ENCODE data around the gene COX19. TPM values are rescaled to one million over a fixed set of nuclear protein-coding genes. Genes with fewer than 3 reads are reported as not detected.
A peak's percentile ranks its signal among the peaks of the same experiment; 100 is the strongest.
"Not testable (repeated sequence)": the region's sequence is repeated elsewhere in the genome, so short reads cannot be mapped to it uniquely, and the experiment has no call there.

Gene COX19
- total RNA-seq, 1 donor from 2014 or later: 12.1 TPM

DNA sequence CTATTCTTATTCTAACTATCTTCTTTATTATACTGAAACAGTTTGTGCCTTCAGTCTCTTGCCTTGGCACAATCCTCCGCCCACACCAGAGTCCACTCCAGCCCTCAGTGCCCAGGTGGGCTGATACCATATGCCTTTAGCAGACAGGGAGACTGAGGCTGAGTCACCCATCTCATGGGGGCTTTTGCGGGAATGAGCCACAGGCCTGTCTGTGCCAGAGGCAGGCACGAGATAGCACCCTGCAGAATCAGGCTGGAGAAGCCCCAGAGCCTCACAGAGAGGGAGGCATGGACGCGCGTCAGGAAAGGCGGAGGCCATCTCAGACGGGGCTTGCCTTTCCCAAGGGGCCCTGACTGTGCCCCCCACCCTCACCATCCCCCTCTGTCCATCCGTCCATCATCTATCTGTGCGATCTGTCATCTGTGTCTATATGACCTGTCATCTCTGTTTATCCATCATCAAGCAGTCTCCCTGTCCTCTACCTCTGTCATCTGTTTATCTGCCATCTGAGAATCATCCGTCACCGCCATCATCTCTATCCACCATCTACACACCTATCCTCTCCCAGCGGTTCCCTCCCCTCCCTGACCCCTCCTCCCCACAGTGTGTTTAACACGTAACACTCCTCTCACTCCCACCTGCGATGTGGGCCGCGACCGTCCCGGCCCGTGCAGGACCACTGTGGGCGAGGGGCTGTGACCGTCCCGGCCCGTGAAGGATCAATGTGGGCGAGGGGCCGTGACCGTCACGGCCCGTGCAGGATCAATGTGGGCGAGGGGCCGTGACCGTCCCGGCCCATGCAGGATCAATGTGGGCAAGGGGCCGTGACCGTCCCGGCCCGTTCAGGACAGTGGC lies 13.6 kb downstream of the COX19 start:
- DNase-seq (ENCODE audit: low spot score): no peak

DNA sequence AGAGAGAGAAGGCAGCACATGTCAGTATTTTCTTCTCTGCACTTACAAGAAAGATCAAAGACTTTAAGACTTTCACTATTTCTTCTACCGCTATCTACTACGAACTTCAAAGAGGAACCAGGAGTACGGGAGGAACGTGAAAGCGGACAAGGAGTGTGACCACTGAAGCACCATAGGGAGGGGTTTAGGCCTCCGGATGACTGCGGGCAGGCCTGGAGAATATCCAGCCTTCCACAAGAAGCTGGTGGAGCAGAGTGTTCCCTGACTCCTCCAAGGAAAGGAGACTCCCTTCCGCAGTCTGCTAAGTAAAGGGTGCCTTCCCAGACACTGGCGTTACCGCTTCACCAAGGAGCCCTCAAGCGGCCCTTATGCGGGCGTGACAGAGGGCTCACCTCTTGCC lies 14.4 kb downstream of the COX19 start:
- DNase-seq (ENCODE audit: low spot score): not testable (repeated sequence)

DNA sequence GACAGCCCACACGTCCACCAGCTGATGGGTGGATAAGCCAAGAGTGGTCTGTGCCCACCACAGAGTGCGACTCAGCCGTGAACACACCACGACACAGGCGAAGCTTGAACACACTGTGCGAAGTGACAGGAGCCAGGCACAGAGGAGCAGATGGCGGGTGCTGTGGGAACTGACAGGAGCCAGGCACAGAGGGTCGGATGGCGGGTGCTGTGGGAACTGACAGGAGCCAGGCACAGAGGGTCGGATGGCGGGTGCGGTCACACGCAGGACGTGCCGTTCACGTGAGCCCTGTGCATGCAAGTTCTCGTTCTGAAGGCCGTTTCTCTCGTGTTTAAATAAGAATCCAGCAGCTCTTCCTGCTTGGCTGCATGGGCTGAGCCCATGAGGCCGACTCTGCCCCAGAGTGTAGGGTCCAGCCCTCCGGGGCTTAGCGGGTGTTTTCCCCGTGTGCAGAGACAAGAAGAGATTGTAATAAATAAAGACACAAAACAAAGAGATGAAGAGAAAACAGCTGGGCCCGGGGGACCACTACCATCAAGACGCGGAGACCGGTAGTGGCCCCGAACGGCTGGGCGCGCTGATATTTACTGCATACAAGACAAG lies 15.0 kb downstream of the COX19 start:
- DNase-seq (ENCODE audit: low spot score): no peak

DNA sequence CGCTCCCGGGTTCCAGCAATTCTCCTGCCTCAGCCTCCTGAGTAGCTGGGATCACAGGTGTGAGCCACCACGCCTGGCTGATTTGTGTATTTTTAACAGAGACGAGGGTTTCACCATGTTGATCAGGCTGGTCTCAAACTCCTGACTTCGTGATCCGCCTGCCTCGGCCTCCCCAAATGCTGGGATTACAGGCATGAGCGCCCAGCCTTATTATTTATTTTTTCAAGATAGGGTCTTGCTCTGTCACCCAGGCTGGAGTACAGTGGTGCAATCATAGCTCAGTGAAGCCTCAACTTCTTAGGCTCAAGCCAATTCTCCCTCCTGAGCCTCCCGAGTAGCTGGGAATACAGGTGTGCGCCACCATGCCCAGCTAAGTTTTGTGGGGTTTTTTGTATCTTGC lies 15.6 kb downstream of the COX19 start:
- DNase-seq (ENCODE audit: low spot score): not testable (repeated sequence)

DNA sequence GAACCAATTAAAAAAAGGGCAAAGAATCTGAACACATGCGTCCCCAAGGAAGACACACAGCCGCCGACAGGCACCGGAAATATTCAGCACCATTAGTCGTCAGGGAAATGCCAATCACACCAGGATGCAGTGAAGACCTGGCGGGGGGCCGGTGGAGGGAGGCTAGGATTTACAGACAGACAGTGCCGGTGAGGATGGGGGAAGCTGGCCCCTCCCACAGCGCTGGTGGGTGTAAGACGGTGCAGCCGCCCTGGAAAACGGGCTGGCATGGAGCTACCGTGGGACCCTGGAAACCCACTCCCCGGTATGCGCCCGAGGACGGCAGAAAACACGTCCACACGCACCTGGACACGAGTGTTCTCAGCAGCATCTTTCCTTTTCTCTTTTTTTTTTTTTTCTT lies 16.1 kb downstream of the COX19 start:
- DNase-seq (ENCODE audit: low spot score): no peak

DNA sequence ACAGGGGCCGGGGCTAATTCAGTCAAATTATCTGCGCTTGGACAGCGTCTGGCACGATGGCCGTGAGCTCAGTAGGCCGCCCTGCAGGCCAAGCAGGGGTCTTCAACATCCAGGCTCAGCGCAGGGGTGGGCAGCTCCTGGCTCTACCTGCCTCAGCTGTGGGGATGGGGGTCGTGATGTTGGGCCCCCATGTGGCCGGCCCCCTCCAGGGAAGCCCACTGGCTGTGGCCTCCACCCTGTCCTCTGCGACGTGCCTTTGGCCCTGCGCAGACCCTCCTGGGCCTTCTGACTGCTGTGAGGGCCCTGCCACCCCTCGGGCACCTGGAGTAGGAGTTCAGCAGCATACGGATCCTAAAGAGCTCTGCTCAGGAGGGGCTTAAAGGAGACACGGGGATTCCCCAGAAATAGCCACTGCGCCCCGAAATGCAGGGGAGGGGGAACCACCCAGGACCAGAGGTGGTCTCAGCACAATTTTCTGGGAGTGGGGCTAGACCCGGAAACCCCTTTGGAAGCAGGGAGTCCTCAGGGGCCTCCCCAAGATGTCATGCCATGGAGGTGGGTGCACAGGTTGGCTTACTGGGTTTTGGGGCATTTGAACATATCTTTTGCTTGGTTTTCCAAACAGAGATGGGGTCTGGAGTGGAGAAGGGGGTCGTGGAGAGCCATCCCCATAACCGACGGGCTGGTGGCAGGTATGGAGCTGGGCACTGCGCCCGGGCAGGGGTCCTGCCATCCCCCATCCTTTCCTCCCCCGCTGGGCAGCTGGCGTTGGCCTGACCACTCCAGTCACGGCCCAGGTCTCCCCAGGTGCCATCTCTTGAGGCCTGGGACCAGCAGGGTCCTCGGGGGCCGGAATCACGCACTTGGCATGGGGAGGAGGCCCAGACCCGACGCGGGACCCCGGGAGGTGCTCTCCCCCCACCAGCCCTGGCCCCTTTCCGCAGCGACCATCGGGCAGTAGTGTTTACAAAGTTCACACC lies 16.8 kb downstream of the COX19 start:
- no peak for DNase-seq (ENCODE audit: low spot score)

DNA sequence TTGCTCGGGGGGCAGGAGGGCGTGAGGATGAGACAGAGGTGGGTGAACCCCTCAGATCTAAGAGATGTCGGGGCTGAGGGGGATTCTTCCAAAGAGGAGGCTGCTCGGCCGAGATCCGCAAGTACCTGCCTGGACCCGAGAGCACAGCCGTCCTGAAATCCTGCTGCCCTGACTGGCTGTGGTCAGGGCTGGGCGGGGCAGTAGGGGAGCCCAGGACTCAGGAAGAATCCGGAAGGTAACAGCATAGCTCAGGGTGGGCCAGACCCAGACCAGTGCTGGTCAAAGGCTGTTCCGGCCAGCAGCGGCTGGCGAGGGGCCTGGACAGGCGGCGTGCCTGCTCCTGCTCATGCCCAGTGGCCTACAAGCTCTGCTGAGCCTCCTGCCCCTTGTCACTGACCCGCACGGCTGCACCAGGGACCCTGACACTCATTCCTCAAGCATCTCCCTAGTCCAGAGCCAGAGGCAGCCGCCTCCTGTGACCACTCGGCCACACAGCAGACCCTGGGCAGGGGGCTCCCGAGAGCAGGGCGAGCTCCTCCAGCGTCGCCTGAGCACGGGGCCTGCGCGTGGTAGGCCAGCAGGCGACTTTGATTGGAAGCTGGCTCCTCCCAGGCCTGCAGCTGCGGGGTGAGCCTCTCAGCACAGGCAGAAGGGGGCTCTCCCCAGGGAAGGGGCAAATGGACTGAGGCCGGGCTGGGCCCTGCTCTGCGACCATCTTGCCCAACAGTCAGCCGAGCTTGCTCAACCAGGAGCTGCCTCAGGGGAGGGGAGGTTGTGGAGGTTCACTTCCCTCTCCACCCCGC lies 17.7 kb downstream of the COX19 start:
- no peak for DNase-seq (ENCODE audit: low spot score)

DNA sequence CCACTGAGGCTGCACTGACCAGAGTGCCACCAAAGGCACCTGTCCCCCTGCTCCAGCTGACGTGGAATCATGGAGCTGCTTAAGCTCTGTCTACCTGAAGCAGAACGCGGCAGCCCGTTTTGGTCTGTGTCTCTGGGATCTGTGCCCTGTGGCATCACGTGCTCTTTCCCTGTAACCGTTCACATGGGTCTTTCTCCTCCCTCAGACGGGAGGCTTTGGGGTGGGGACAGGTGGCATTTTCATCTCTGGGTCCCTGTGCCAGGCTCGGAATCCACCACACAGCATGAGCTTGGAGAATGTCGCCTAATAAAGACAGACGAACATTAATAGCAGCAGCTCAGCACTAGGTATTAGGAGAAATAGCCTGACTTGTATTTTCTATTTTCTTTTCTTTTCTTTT lies 19.3 kb downstream of the COX19 start:
- DNase-seq (ENCODE audit: low spot score): no peak

DNA sequence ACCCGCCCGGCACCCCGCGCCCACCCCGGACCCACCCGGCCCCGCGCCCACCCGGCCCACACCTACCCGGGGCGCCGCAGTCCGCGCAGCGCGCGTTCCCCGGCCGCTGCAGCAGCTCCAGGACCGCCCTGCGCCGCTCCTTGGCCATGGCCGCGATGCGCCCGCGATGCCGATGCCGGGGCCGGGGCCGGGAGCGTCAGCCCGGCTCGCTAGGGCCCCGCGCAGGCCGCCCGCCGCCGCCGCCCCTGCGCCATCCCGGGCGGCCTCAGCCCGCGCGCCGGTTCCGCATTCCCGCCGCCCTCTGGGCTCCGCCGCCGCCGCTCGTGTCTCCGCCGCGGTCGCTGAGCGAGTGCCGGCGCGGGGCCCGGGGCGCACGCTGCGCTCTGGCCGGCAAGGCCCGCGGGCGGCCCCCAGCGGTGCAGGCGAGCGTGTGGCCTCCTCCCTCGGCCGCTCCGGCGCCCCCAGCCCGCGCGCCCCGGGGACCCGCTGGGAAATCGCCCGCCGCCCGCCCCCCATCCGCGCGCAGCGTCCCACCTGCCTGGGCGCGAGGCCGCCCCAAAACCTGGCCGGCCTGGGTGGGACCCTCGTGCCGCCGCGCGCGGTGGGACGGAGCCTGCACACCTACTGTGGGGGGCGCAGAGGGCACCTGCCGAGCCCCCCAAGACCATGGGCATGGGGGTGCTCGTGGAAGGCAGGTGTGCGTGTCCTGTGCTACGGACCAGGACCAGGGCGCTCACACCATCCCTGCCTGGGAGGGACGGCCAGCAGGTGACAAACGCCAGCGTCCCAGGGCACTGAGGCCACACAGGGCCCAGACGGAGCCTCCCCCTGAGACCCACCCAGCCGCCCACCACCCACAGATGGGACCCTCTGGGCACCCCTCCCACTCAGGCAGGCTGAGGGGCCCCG lies 20.8 kb downstream of the COX19 start, which contains the start of gene ADAP1:
Gene ADAP1, minus strand, starts transcription at position 351 of the 909 bp plus-strand sequence. Its CDS starts 203 bp downstream, at position 148.
- DNase-seq (ENCODE audit: low spot score): peak; percentile 41

DNA sequence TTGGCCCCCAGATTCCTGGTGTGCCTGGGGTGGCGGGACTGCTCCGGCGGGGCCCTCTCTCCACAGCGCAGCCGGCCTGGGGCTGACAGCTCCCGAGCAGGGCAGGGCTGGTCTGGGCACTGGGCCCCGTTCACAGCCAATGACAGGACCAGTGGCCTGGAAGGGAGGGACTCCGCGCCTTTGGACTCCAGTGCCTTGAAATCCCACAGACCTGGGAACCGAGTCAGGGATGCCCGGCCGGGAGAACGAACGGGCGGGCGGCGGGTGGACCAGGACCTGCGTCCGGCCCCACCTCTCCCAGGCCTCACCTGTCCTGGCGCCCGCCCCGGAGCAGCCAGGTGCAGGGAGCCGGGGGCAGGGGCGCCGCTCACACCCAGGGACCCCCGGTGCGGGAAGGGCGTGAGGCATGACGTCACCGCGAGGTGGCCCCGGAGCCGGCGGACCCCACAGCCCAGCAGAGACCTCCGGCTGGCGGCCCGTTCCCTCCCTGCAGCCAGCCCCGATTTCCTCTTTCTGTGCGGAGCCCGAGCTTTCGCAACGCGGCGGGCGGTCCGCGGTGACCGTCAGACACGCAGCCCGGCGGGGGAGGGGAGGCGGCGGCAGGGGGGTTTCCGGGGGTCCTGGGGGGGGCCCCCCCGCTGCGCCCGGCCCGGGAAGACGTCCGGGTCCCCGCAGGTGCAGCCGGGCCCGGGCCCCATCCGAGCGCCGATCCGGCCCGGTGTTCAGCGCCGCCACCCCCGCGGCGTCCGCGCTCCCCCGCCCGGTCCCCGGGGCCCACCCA lies 21.6 kb downstream of the COX19 start:
- peak; percentile 66 for DNase-seq (ENCODE audit: low spot score)

DNA sequence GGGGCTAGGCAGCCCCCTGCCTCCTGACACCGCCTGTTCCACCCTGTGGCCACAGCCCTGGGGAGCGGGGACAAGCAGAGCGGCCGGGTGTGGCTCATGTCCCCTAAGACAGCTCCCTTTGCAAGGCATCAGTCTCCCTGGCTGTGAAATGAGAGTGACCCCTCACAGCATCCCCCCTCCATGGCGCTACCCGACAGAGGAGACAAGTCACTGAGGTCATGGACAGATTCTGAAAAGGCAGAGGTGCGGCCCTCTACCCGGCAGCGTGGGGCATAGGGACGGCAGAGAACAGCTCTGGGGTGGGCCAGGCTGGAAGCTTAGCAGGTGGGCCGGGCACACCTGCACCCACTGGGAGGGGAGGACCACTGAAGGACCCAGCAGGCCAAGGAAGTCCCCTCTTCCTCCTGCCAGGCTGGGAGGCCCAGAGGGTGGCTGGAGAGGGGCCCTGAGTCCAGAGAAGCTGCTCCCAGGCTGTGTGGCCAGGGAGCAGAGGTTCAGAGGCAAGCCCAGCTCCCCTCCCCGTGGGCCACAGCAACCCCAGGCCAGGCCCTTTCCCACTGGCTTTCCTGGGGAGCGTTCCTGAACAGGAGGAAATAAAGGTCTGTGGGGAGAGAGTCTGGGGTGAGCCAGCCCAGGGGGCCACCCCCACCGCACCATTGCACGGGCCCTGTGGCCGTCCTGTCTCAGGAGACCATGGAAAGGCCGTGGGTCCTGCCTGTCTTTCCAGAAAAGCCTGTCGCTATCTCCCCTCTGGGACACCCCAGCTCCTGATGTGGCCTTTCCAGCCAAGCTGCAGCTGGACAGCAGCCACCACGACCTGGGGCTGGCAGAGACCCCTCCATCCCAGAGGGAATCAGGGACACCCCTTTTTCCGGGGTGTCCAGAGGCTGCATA lies 22.6 kb downstream of the COX19 start:
- no peak for DNase-seq (ENCODE audit: low spot score)

DNA sequence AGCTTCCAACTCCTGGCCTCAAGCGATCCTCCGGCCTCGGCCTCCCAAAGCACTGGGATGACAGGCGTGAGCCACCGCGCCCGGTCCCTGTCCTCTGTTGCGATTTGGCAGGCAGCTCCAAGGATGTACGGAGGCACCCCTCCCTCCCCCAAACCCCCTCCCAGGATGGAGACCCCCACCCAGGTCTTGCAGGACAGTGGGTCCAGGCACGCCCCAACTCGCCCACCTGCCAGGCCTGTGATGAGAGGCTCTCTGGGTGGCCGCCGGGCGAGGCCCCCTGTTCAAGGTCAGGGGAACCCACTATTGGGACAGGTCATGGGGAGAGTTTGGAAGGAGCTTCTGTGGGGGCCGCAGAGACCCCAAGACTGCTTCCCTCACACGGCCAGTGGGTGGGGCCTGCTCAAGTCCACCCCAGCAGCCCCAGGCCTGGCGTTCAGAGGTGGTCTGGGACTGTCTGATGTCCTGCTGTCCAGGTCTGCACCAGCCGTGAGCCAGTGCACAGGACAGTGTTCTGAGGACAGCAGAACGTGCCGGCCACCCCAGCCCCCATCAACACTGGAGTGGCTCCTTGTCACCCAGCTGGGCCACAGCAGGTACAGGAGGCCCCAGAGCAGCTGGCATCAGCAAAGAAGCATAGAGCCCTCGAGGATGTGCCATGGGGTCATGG lies 23.3 kb downstream of the COX19 start:
- no peak for DNase-seq (ENCODE audit: low spot score)

DNA sequence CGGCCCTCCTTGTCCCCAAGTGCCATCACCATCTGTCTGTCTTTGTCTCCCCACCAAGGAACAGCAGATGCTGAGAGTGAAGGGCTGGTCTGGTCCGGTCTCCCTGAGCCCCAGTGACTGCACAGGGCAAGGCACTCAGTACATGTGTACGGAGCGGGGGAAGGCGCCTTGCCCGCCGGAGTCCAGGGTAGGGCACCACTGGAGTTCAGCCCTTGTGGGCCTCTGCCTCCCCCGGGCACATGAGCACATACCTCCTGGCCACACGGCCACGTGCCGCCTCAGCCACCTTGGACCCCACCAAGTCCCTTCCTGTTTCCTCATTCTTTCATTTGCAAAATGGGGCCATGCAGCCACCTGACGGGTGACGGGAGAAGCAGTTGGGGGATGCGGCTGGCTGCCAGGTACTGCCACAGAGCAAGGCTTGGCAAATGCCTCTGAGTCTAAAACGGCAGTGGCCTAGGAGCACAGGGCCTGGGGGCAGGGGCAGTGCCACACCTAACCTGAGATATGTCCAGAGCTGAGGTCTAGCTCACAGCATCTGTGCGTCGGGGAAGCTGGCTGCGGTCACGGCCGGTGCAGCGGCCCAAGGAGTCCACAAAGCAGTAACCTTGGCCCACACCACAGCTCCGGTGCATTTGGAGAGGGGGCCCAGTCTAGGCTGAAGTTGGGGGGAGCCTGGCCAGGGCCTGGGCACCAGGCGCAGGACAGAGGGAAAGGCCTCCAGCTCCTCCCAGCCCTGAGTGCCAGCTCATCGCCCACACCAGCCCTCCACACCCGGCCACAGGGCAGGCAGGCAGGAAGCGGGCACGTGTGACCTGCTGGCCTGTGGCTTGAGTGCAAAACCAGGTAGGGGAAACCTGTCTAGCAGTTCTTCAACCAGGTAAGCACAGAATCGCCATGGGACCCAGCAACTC lies 26.1 kb downstream of the COX19 start:
- peak; percentile 55 for DNase-seq (ENCODE audit: low spot score)

DNA sequence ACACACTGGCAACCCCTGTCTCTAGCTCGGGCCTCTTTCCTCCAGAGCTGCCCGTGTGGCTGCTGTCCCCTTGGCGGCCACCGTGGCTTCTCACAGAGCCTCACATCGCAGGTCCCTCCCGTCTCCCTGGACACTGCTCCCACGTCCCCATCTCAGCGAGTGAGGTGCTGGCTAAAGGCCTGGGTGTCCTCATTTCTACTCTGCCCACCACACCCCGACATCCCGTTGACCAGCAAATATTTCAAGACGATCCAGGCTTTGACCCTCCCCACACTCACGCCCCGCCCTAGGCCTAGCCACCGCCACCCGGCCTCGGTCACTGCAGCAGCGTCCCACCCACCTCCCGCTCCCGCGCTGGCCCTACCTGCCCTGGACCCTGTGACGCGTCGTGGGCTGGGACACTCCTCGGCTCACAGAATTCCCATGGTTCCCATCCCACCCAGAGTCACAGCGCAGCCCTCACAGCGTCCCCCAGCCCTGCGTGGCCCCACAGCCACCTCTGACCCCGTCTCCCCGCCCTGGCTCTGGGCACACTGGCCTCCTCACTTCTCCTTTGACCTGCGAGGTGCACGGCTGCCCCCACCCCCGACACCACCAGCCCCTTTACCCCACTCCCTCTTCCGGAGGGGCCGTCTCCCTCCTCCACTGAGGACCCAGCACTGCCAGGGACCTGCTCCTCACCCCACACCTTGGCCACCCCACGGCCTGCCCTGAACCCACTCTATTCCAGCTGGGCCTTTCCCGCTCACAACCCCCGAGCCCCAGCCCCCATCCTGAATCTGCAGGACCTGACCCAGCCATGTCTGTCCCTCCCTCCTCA lies 27.7 kb downstream of the COX19 start:
- DNase-seq (ENCODE audit: low spot score): no peak

DNA sequence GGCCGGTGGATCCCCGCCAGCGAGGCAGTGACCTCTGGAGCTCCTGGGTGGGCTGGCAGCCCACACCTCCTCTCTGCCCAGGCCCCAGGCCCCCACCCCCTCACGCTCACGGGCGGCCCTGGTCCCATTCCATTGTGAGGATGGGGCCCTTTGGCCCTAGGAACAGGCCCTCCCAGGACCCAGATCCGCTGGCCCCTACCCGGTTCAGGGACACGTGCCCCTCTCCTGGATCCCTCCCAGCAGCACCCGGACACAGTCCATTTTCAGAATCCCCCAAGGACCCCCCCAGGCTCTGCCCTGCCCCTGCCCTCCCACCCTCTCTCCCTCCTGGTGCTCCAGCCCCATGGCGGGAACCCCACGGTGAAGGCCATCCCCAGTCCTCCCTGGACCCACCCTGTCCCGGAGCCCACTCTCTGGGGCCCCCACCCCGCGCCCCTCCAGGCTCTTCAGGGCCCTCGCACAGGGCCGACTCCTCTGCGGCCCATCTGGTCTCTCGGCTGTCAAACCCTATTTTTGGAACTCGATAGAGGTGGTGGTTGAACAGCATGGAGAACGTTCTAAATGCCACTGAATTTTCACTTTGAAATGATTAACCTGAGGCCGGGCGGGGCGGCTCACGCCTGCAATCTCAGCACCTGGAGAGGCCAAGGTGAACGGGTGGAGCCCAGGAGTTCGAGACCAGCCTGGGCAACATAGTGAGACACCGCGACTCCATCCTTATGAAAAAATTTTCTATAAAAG lies 28.9 kb downstream of the COX19 start:
- DNase-seq (ENCODE audit: low spot score): peak; percentile 60

All from mucosa of gallbladder (tissue), 1 donor.